Measurements from ENCODE around the gene LRP2BP.

LRP2BP gene

DNA sequence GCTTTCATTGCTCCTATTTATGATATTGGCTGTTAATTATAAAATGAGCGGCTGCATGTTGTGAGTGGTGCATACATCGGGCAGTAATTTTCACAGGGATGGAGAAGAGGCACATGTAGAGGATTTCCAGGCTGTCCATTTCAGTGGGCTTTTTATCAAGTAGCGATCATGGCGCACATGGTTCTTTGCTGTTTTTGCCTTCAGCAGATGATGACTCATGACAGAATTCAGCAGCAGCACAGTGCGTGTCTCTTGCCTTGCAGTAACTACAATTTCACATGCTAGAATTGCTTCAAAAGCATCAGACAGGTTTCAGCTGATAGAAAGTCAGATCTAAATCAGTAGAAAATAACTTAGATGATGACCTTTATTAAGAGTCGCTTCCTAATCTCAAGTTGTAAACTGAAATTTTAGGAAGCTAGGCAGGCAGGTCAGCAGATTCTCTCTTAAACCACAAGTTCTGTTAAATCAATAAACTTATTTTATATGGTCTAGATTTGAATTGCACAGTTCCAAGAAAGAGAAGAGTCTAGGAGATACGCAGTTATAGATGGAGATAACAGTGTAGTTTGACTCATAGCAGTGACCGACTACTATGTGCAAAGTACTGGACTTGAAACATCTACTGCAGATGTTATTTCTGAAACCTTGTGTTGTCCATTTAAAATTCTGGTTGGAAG lies 35.8 kb downstream of the LRP2BP start:
- CTCF ChIA-PET: no interaction called here
- POLR2A ChIA-PET (ENCODE audit: low non-redundant PET): no interaction called here
- no peak for DNase-seq (ENCODE audit: low spot score)
- TF ChIP-seq, protein P1, sequence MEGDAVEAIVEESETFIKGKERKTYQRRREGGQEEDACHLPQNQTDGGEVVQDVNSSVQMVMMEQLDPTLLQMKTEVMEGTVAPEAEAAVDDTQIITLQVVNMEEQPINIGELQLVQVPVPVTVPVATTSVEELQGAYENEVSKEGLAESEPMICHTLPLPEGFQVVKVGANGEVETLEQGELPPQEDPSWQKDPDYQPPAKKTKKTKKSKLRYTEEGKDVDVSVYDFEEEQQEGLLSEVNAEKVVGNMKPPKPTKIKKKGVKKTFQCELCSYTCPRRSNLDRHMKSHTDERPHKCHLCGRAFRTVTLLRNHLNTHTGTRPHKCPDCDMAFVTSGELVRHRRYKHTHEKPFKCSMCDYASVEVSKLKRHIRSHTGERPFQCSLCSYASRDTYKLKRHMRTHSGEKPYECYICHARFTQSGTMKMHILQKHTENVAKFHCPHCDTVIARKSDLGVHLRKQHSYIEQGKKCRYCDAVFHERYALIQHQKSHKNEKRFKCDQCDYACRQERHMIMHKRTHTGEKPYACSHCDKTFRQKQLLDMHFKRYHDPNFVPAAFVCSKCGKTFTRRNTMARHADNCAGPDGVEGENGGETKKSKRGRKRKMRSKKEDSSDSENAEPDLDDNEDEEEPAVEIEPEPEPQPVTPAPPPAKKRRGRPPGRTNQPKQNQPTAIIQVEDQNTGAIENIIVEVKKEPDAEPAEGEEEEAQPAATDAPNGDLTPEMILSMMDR (conservative IDR thresholded peaks at IDR 0.05; ENCODE audit: low read depth): no peak
- H3K27ac ChIP-seq: no peak overlapping the region

DNA sequence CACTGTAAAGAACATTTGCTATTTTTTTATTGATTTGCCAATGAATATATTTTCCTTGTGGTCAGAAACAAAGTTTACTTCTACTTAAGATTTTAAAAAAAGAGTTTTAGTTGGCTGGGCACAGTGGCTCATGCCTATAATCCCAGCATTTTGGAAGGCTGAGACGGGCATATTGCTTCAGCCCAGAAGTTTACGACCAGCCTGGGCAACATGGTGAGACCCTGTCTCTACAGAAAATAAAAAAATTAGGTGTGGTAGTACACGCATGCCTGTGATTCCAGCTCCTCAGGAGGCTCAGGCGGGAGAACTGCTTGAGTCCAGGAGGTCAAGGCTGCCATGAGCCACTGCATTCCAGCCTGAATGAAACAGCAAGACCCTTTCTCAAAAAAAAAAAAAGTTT lies 36.8 kb downstream of the LRP2BP start:
- TF ChIP-seq, protein P1 (conservative IDR thresholded peaks at IDR 0.05; ENCODE audit: low read depth): no peak
- H3K27ac ChIP-seq: no peak overlapping the region
- no peak for DNase-seq (ENCODE audit: low spot score)
- ChIA-PET POLR2A (ENCODE audit: low non-redundant PET) (no interaction called here), CTCF (interaction anchor here (0.7 kb wide), 1 partner anchor 239 kb away, joined by 6 read pairs; no protein-coding TSS in a partner anchor)

DNA sequence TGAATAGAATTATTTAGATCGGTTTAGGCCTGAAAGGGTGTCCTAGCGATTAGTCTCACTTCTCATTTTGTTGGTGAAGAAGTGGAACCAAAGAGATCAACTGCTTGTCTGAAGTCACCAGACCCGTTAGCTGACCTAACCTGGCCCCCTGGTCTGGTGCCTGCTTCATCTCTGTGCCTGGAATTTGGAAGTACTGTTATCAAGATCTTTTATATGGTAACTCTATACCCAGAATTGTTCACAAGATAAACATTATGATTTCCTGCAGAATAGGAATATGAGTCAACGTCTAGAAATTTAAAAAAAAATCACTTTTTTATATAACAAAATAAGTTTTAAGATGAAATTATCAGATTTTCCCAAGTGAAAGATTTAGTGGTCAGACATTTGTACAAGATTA lies 37.2 kb downstream of the LRP2BP start:
- no peak for DNase-seq (ENCODE audit: low spot score)
- TF ChIP-seq, protein P1 (conservative IDR thresholded peaks at IDR 0.05; ENCODE audit: low read depth): no peak
- ChIA-PET CTCF (interaction anchor here (0.7 kb wide), 1 partner anchor 239 kb away, joined by 6 read pairs; no protein-coding TSS in a partner anchor), POLR2A (ENCODE audit: low non-redundant PET) (no interaction called here)
- no peak overlapping the region for H3K27ac ChIP-seq

DNA sequence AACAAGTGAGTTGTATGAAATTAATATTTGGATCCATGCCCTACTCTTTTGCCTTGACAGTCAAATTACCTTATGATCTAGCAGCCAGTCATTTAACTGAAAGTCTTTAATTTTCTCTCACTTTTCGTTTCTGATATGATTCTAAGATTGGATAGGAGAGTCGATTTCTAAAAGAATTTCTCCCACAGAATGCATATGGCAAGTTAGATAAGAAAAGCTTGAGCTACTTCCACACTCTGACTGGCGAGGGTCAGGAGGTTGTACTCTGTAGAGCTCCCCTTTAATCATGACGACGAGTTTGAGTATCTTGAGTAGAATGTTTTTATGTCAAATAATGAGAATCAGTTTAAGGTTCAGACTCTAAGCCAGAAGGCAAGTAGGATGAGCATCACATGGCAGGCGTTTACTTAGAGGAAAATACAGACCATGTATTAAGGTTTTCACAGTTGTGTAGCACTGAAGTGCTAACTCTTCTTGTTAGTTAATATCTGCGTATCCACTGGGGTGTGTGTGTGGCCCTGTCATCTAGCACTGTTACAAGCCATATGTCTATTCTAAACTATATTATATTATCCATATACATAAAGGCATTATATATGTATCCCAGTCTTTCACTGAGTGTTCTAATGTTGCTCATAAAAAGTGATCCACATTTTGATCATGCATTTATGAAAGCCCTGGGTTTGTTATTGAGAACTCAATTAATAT lies 37.8 kb downstream of the LRP2BP start:
- no peak overlapping the region for H3K27ac ChIP-seq
- no peak for DNase-seq (ENCODE audit: low spot score)
- ChIA-PET POLR2A (ENCODE audit: low non-redundant PET) (no interaction called here), CTCF (no interaction called here)
- TF ChIP-seq, protein P1 (conservative IDR thresholded peaks at IDR 0.05; ENCODE audit: low read depth): no peak

DNA sequence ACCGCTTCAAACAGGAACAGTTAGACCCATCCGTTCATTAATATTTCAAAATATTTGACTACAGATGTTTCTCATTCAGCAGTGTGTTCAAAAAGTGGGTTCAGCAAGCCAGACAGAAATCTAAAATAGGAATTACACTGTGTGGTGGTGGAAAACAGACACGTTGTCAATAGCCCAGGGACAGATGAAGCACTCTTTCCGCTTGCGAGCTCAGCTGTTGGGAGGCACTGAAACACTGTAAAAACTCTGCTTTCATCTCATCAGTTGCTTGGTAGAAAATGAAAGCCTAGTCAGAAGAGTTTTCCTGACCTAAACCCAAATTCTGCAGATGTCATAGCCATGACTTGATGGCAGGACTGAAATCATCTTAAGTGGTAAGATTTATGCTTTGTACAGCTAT lies 38.5 kb downstream of the LRP2BP start:
- TF ChIP-seq, protein P1 (conservative IDR thresholded peaks at IDR 0.05; ENCODE audit: low read depth): no peak
- no peak for DNase-seq (ENCODE audit: low spot score)
- CTCF ChIA-PET: no interaction called here
- H3K27ac ChIP-seq: no peak overlapping the region
- POLR2A ChIA-PET (ENCODE audit: low non-redundant PET): no interaction called here

DNA sequence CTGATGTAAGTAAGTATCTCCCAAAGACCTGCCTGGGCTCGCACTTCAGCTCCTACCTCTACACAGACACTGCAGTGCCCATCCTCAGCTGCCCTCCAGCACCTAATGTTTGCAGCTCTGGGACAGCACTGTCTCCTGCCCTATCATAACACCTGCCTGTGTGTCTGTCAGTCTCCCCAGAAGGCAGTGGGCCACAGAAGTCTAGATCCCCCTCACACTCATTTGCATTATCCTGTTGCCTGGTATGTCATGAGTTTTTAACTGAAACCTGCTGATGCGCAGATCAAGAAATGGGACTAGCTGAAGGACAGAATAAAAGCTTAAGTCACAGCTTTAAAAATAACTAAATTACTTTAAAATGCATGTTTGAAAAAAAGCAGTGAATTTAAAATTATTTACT lies 43.0 kb downstream of the LRP2BP start:
- ChIA-PET CTCF (interaction anchor here (0.6 kb wide), 1 partner anchor 74 kb away, joined by 4 read pairs; no protein-coding TSS in a partner anchor), POLR2A (ENCODE audit: low non-redundant PET) (interaction anchor here (0.8 kb wide), 1 partner anchor 43 kb away, joined by 3 read pairs; the partner anchor contains the start of gene LRP2BP)
- no peak overlapping the region for H3K27ac ChIP-seq
- DNase-seq (ENCODE audit: low spot score): no peak
- TF ChIP-seq, protein P1 (conservative IDR thresholded peaks at IDR 0.05; ENCODE audit: low read depth): no peak

Measured in RWPE1 (cell line).